ENCODE measurements around the gene RASL12.
"Not testable (repeated sequence)": the region's sequence is repeated elsewhere in the genome, so short reads cannot be mapped to it uniquely, and the experiment has no call there.

Gene RASL12

DNA sequence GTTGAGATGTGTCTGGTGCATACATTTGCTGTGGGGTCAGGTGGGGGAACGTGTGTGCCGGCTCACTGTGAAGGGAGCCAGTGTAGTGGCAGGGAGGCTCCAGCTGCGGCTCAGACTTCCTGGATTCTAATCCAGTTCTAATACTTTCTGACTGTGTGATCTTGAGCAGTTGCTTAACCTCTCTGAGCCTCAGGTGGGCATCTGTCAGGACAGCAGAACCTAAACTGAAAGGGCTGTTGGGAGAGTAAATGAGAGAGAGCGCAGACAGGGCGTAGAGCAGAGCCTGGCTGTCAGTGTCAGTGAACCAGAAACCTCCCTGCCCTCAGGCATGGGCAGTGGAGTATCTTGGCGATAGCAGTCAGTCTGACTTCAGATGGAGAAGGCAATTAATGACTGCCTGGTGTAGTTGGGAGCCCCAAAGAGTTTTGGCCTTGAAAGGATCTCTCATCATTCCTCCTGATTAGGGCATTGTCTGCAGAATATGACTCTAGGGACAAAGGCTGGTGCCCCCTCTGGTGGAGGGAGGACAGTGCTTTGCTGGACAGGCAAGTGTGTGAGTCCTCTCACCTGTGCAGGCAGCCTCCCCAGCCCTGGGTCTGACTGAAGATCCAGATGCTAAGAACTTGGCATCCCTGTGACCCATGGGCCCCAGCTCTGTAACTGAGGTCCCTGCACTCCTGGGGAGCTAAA, 18.3 kb upstream of the RASL12 start:
- no peak for DNase-seq
- no peak overlapping the region for H3K27ac Mint-ChIP-seq
- peaks cover 0 to 3% of the 10 kb centered on the region in 2 donors for H3K4me1 Mint-ChIP-seq
- no peak overlapping the region for H3K4me3 Mint-ChIP-seq
- ATAC-seq (replicated peaks): peak; percentile 27 to 39
- peaks cover under 1 to 3% of the 10 kb centered on the region in 2 donors for H3K36me3 Mint-ChIP-seq
- H3K9me3 Mint-ChIP-seq: no peaks in the 10 kb centered on the region
- H3K27me3 Mint-ChIP-seq: peaks cover 28 to 33% of the 10 kb centered on the region in 2 donors

DNA sequence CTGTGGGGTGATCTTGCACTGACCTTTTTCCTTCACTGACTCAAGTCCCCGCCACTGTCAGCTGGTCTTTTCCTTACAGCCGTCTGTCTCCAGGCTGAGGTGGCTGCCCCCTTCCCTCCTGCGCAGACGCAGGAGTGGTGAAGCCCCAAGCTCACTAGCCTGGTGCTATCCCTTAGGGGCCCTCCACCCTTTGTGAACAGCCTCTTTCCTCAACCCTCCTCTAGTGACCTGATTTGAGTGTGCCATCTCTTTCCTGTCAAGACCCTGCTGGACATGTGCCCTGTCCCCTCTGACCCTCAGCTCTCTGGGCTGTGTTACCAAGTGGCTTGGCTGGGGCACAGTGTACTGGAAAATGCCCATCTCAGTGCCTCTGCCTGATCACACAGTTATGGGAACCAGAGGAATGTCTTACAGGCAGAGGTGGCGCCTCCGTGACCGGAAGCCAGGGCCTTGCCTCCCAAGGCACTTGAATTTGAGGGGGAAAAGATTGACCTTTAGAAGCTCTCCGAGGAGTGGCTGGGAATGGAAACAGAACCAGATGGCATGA, 17.5 kb upstream of the RASL12 start:
- peaks cover 0 to 3% of the 10 kb centered on the region in 2 donors for H3K36me3 Mint-ChIP-seq
- H3K4me3 Mint-ChIP-seq: no peak overlapping the region
- DNase-seq (no peak), ATAC-seq (replicated peaks) (no peak)
- H3K27ac Mint-ChIP-seq: no peak overlapping the region
- H3K9me3 Mint-ChIP-seq: no peaks in the 10 kb centered on the region
- peaks cover 28 to 33% of the 10 kb centered on the region in 2 donors for H3K27me3 Mint-ChIP-seq
- H3K4me1 Mint-ChIP-seq: peaks cover 0 to 3% of the 10 kb centered on the region in 2 donors

DNA sequence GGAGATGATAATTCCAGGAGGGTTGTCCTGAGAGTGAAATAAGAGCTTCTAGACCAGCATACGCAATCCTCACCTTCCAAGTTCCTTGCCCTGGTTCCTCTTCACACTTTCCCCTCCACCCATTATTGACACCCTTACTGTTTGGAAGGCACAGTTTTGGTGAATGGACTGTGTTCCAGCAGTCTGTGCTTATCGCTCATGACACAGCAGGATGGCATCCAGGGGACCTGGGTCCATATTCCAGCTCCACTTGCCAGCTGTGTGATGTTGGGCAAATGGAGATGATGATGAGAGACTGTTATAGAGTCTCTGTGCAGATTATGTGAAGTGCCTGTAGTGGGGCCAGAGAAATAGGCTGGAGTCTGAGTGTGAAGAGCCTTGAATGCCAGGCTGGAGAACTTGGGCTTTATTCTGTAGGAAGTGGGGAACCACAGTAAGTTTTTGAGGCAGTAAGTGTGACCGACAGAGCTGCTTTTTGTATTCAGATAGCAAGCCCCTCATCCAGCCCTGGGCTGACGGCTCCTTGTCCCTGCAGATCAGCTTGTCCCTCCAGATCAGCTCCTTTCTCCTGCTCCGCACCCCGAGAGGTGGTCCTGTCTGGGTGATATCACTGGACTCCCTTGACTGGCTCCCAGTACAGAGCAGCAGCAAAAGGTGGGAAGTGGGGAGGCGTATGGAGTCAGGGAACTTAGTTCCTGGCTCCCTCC, 16.9 kb upstream of the RASL12 start:
- H3K9me3 Mint-ChIP-seq: no peaks in the 10 kb centered on the region
- ATAC-seq (replicated peaks) (no peak), DNase-seq (no peak)
- no peak overlapping the region for H3K27ac Mint-ChIP-seq
- H3K27me3 Mint-ChIP-seq: peaks cover 30 to 33% of the 10 kb centered on the region in 2 donors
- H3K36me3 Mint-ChIP-seq: peaks cover 0 to 3% of the 10 kb centered on the region in 2 donors
- no peak overlapping the region for H3K4me3 Mint-ChIP-seq
- peaks cover 0 to 3% of the 10 kb centered on the region in 2 donors for H3K4me1 Mint-ChIP-seq

DNA sequence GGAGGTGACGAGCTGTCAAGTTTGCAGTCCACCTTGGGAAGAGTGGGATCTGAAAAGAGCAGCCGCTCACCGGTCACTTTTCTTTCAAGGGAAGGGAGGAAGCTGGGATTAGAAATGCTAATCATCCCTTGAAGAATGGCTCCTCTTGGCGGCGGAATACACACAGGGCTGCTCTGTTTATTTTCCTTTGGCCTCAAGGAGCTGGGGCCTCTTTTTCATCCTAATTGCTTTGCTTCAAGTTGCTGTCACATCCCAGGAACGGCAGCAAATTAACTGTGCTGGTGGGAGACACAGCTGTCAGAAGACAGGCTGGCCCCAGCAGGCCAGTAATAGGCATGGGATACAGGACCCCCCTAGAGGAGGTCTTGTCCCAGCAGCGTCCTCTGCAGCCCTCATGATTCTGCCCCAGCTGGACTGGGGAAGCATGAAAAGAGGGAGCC, 15.5 kb upstream of the RASL12 start:
- Mint-ChIP-seq H3K27me3 (peaks cover 43% of the 10 kb centered on the region in 2 donors), H3K4me3 (no peak overlapping the region), H3K4me1 (peaks cover 2 to 3% of the 10 kb centered on the region in 2 donors), H3K9me3 (no peaks in the 10 kb centered on the region), H3K27ac (no peak overlapping the region), H3K36me3 (no peaks in the 10 kb centered on the region)
- ATAC-seq (replicated peaks) (no peak), DNase-seq (no peak)

DNA sequence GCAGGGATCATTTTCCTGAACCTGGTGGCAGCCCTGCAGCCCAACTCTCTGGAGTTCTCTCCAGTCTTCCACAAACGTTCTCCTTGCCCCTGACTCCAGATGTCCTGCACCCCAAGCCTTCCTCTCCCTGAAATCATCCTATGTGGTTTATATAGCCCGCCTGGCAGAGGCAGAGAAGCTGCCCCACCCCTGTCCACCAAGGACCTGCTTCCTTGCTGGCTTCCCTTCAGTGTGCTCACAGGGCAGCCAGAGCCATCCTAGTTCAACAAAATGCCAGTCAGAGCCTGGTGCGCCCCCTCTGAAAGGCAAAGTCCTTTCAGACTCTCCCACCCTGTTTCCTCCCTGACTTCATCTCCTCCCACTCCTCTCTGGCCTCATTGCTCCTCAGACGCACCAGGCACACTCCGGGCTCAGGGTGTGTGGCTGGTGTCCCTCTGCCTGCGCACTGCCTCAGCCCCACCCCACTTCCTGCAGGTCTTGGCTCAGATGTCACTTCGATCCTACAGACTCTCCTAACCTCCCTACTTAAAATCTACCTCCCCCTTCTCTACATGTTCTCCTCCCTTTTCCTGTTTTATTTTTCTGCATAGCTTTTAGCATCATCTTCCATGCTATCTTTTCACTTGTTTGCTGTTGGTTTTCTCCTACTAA, 14.6 kb upstream of the RASL12 start:
- Mint-ChIP-seq H3K27ac (no peak overlapping the region), H3K9me3 (peaks cover 0 to 3% of the 10 kb centered on the region in 2 donors), H3K4me1 (peaks cover 10% of the 10 kb centered on the region in 2 donors), H3K36me3 (peaks cover 1 to 4% of the 10 kb centered on the region in 2 donors), H3K27me3 (peaks cover 51 to 52% of the 10 kb centered on the region in 2 donors), H3K4me3 (no peak overlapping the region)
- DNase-seq (no peak), ATAC-seq (replicated peaks) (no peak)

DNA sequence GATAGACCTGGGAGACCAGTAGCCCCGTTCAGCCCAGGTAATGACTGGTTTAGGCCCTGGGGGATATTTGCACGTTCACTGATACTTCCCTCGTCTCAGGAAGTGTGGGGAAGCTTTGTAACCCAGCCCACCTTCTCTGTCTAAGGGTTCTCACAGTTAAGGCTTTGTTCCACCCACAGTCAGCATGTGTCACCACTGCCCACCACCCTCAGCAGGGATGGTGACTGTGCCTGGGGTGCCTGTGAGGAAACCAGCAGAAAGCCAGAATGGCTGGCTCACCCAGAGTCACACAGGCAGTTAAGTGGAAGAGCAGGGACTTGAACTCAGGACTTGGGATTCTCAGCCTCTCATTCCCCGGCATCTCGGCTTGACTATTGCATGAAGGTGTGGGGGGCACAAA, 14.0 kb upstream of the RASL12 start:
- Mint-ChIP-seq H3K4me3 (no peak overlapping the region), H3K9me3 (peaks cover 0 to 3% of the 10 kb centered on the region in 2 donors), H3K4me1 (peaks cover 9 to 10% of the 10 kb centered on the region in 2 donors), H3K27ac (no peak overlapping the region), H3K36me3 (peaks cover 1 to 4% of the 10 kb centered on the region in 2 donors), H3K27me3 (peaks cover 51 to 53% of the 10 kb centered on the region in 2 donors)
- no peak for DNase-seq
- ATAC-seq (replicated peaks): no peak

DNA sequence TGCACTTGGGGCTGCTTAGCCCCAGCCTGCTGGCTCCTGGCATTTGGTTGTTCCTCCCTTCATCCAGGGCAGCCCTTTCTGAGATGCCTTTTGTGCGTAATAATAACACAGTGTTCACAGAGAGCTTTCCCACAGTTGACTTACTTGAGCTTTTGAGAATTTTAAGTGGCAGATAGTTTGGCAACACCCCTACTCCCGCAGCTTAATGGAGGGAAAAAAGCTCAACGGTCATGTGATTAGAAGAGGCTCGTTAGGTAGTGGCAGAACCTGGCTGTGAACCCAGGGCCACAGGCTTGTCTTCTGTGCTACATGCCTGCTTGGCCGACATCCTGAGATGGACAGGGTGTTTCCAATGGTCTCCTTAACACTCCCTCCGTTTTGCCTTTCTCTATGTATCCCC, 13.5 kb upstream of the RASL12 start:
- Mint-ChIP-seq H3K36me3 (peaks cover 4% of the 10 kb centered on the region in 2 donors), H3K4me3 (no peak overlapping the region), H3K9me3 (peaks cover 0 to 3% of the 10 kb centered on the region in 2 donors), H3K27ac (no peak overlapping the region), H3K4me1 (peaks cover 8 to 12% of the 10 kb centered on the region in 2 donors), H3K27me3 (peaks cover 55 to 58% of the 10 kb centered on the region in 2 donors)
- ATAC-seq (replicated peaks) (no peak), DNase-seq (no peak)

DNA sequence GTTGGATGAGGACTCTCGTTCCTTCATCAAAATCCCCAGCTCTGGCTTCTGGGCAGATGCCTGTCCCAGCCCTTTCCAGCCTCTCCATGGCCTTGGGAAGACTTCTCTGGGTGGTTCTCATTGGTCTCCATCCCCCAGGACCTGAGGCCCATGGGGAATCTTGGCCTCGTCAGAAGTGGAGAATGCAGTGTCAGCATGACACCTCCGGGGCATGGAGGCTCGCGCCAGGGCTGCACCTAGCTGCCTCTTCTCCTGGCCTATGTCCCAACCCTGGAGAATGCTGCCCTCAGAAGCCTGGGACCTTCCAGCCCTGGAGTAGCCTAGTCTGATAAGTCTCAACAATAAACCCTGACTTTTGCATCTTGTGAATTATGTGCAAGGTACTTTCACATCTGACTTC, 11.8 kb upstream of the RASL12 start:
- H3K4me1 Mint-ChIP-seq: peaks cover 8 to 15% of the 10 kb centered on the region in 2 donors
- peaks cover 51 to 55% of the 10 kb centered on the region in 2 donors for H3K27me3 Mint-ChIP-seq
- H3K27ac Mint-ChIP-seq: no peak overlapping the region
- ATAC-seq (replicated peaks) (no peak), DNase-seq (no peak)
- H3K9me3 Mint-ChIP-seq: peaks cover 0 to 3% of the 10 kb centered on the region in 2 donors
- peaks cover 4 to 5% of the 10 kb centered on the region in 2 donors for H3K36me3 Mint-ChIP-seq
- no peak overlapping the region for H3K4me3 Mint-ChIP-seq

DNA sequence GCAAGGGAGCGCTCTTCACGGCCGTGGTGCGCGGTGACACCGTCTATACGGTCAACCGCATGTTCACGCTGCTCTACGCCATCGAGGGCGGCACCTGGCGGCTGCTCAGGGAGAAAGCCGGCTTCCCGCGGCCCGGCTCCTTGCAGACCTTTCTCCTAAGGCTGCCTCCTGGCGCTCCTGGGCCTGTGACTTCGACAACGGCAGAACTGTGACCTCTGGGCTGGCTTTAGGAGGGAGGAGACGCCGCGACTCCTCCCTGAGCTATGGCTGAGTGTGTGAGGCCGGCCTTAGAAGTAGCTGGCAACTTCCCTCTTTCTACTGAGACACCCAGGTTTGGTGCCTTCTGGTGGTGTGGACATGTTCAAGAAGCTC, 10.2 kb upstream of the RASL12 start:
- Mint-ChIP-seq H3K27ac (no peak overlapping the region), H3K4me3 (peak overlapping the region in 1 of 2 donors; percentile 73), H3K36me3 (peaks cover 4 to 5% of the 10 kb centered on the region in 2 donors), H3K9me3 (peaks cover 0 to 3% of the 10 kb centered on the region in 2 donors), H3K4me1 (peaks cover 8 to 15% of the 10 kb centered on the region in 2 donors), H3K27me3 (peaks cover 37 to 44% of the 10 kb centered on the region in 2 donors)
- DNase-seq: peak; percentile 11
- peak; percentile 84 to 86 for ATAC-seq (replicated peaks)

DNA sequence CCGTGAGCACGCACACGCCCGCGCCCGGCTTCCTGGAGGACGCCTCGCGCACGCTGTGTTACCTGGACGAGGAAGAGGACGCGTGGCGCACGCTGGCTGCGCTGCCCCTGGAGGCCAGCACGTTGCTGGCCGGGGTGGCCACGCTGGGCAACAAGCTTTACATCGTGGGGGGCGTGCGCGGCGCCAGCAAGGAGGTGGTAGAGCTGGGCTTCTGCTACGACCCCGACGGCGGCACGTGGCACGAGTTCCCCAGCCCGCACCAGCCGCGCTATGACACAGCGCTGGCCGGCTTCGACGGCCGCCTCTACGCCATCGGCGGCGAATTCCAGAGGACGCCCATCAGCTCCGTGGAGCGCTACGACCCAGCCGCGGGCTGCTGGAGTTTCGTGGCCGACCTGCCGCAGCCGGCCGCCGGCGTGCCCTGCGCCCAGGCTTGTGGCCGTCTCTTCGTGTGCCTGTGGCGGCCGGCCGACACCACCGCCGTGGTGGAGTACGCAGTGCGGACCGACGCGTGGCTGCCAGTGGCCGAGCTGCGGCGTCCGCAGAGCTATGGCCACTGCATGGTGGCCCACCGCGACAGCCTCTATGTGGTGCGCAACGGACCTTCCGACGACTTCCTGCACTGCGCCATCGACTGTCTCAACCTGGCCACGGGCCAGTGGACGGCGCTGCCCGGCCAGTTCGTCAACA, 9.6 kb upstream of the RASL12 start:
- Mint-ChIP-seq H3K9me3 (peaks cover 0 to 3% of the 10 kb centered on the region in 2 donors), H3K4me1 (peaks cover 7 to 15% of the 10 kb centered on the region in 2 donors), H3K36me3 (peaks cover 4 to 5% of the 10 kb centered on the region in 2 donors), H3K4me3 (peak overlapping the region in 1 of 2 donors; percentile 73), H3K27ac (no peak overlapping the region), H3K27me3 (peaks cover 32 to 39% of the 10 kb centered on the region in 2 donors)
- no peak for ATAC-seq (replicated peaks)
- no peak for DNase-seq

DNA sequence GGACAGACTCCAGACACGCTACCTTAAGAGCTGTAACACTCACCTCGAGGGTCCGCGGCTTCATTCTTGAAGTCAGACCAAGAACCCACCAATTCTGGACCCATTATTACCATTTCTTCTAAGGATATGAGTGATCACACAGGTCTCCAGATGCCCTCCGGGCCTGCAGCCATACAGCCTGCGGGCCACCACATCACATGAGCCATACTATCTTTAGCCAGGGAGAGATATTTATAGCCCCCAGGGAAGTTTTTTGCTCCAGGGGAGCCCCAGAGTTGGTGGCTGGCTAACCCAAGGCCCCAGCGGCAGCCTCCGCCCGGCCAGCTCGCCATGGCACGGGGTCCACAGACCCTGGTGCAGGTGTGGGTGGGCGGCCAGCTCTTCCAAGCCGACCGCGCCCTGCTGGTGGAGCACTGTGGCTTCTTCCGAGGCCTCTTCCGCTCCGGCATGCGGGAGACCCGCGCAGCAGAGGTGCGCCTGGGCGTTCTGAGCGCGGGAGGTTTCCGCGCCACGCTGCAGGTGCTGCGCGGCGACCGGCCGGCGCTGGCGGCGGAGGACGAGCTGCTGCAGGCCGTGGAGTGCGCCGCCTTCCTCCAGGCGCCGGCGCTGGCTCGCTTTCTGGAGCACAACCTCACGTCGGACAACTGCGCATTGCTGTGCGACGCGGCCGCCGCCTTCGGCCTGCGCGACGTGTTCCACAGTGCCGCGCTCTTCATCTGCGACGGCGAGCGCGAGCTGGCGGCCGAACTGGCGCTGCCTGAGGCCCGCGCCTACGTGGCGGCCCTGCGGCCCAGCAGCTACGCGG, 8.9 kb upstream of the RASL12 start, which contains the start of gene KBTBD13:
Gene KBTBD13, plus strand, starts transcription at position 261 of the 805 bp plus-strand sequence. Its CDS starts 70 bp downstream, at position 331.
- Mint-ChIP-seq H3K4me1 (peaks cover 7 to 15% of the 10 kb centered on the region in 2 donors), H3K36me3 (peaks cover 4 to 5% of the 10 kb centered on the region in 2 donors), H3K27ac (no peak within 1 kb of the TSS), H3K4me3 (peak within 1 kb of the TSS in 1 of 2 donors; percentile 30), H3K9me3 (peaks cover 0 to 3% of the 10 kb centered on the region in 2 donors), H3K27me3 (peaks cover 28 to 35% of the 10 kb centered on the region in 2 donors)
- no peak for ATAC-seq (replicated peaks)
- DNase-seq: no peak

DNA sequence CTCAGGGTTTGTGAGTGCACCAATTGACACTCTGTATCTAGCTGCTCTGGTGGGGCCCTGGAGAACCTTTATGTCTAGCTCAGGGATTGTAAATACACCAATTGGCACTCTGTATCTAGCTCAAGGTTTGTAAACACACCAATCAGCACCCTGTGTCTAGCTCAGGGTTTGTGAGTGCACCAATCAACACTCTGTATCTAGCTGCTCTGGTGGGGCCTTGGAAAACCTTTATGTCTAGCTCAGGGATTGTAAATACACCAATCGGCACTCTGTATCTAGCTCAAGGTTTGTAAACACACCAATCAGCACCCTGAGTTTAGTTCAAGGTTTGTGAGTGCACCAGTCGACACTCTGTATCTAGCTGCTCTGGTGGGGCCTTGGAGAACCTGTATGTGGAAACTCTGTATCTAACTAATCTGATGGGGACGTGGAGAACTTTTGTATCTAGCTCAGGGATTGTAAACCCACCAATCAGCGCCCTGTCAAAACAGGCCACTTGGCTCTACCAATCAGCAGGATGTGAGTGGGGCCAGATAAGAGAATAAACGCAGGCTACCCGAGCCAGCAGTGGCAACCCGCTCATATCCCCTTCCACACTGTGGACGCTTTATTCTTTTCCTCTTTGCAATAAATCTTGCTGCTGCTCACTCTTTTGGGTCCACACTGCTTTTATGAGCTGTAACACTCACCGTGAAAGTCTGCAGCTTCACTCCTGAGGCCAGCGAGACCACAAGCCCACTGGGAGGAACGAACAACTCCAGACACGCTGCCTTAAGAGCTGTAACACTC, 8.0 kb upstream of the RASL12 start:
- not testable (repeated sequence) for H3K36me3 Mint-ChIP-seq; DNase-seq; H3K27ac Mint-ChIP-seq; ATAC-seq (replicated peaks); H3K9me3 Mint-ChIP-seq; H3K4me3 Mint-ChIP-seq
- H3K4me1 Mint-ChIP-seq: peaks cover 7 to 15% of the 10 kb centered on the region in 2 donors
- peaks cover 25 to 35% of the 10 kb centered on the region in 2 donors for H3K27me3 Mint-ChIP-seq

All from stimulated activated naive B cell treated with anti-CD40 and anti-IgM and Interleukin-4, amounts not matched to agents 10 μg/mL and 1 μg/mL and 100 μg/mL, for 72 hours (primary cell).